GM12801 (cell line): Measurements from ENCODE around the gene TBC1D9B.

Source experiments
- TF ChIP-seq, protein P1 (sequence below): IDR thresholded peaks from one replicate; pipeline ENCODE4 v1.5.1; 2011; ENCODE audit warnings: control low read depth; ENCODE audit not compliant: insufficient read length; ENCODE audit errors: extremely low read depth

TBC1D9B gene

DNA sequence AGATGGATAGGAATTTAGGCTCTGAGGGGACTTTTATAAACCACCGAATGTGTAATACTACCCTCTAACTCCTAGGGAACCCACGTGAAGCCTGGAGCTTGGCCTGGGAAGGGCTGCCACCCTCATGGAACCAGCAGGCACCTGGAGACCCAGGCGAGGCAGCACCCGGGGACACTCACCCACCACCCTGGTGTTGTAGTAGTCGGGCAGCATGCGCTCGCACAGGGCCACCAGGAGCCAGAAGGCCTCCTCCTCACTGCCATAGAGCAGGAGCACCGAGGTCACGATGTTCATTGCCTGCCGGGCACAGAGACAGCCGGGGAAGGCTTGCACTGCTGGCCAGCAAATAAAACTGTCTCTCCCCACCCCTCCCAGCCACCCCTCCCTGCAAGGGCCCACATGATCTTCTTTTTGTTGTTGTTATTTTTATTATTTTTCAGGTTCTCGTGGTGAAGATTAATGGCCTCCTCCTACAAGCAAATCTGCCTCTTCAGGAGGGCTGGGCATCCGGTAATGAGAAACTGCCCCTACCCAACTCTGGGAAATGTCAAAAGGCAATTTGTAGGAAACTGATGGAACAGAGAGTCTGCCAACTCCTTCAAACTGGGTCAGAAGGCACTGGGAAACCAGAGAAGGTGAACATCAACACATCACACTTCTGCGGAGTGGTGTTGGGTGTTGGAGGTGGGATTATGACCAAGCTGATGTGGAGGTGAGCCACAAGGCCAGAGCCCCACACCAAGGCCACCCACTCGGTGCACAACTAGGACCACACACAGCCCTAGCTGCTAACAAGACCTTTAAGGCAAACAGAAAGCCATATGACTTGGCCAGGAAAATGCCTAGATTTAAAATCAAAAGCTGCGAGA, 31.7 kb downstream of the TBC1D9B start:
- TF ChIP-seq, protein P1, sequence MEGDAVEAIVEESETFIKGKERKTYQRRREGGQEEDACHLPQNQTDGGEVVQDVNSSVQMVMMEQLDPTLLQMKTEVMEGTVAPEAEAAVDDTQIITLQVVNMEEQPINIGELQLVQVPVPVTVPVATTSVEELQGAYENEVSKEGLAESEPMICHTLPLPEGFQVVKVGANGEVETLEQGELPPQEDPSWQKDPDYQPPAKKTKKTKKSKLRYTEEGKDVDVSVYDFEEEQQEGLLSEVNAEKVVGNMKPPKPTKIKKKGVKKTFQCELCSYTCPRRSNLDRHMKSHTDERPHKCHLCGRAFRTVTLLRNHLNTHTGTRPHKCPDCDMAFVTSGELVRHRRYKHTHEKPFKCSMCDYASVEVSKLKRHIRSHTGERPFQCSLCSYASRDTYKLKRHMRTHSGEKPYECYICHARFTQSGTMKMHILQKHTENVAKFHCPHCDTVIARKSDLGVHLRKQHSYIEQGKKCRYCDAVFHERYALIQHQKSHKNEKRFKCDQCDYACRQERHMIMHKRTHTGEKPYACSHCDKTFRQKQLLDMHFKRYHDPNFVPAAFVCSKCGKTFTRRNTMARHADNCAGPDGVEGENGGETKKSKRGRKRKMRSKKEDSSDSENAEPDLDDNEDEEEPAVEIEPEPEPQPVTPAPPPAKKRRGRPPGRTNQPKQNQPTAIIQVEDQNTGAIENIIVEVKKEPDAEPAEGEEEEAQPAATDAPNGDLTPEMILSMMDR: no peak

DNA sequence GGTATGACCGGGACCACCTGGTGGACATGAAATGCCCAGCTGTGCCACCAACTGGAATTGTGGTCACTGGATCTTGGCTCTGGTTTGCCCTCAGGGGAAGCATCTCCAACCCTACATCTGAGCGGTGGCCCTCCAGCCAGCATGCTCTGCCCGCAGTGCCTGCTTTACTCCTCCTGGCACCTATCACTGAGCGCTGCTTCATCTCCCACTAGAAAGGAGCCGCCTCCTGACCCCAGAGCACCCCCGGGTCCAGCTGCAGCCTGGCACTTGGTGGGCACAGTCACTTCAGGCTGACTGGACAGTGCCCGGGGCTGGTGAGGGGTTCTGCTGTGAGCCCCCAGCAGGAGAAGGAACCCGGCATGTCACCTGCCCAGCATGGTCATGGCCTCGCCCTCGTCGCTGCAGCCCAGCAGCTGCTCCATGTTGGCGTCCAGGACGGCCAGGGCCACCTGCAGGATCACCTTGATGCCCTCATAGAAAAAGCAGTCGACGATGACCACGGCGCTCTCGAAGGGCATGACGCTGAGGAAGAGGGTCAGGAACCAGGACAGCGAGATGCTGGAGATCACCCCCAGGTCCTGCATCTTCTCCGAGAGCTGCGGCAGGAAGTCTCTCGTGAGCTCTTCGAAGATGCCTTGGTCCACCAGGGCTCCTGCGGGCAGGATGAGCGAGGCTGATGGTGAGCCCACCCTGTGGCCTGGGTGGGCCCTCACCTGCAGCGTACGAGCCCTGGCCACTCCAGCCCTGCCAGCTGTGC, 33.0 kb downstream of the TBC1D9B start:
- TF ChIP-seq, protein P1: no peak

DNA sequence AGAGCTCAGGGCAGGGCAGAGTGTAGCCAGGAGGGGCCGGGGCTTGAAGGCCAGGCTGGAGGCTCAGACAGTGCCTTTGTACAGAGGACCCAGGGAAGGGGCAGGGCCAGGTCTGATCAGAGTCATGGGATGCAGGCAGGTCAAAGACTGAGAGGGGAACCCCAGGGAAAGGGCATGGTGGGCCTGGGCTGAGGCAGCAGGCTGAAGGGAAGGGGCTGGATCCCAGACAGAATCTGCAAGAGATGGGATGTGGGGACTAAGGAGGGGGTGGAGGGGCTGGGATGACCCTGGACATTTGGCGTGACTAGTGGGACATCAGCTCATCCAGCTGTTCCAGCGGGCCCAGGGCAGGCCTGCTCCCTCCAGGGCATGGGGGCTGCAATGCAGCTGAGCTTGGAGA, 33.6 kb downstream of the TBC1D9B start:
- TF ChIP-seq, protein P1: no peak

DNA sequence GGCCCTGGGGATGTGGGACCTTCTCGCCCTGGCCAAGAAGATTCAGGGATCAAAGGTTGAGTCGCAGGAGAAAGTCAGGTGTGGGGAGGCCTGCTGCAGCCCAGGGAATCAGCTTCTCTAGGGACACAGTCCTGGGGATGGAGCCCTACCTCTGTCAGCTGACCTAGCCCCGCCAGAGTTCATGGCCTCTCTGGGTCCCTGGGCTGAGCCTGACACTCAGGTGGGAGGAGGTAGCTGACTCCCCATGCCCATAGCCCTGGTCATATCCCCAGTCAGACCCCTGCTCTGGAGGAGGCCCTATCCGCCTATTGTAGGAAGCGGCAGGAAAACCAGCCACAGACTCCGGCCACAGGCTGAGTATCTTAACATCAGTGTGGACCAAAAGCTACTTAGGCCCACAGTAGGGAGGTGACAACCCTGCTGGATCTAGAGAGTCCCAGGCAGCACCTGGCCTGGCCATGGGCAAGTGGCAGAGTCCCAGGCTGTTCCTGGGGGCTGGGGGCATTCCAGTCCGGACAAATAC, 34.0 kb downstream of the TBC1D9B start:
- TF ChIP-seq, protein P1: no peak

DNA sequence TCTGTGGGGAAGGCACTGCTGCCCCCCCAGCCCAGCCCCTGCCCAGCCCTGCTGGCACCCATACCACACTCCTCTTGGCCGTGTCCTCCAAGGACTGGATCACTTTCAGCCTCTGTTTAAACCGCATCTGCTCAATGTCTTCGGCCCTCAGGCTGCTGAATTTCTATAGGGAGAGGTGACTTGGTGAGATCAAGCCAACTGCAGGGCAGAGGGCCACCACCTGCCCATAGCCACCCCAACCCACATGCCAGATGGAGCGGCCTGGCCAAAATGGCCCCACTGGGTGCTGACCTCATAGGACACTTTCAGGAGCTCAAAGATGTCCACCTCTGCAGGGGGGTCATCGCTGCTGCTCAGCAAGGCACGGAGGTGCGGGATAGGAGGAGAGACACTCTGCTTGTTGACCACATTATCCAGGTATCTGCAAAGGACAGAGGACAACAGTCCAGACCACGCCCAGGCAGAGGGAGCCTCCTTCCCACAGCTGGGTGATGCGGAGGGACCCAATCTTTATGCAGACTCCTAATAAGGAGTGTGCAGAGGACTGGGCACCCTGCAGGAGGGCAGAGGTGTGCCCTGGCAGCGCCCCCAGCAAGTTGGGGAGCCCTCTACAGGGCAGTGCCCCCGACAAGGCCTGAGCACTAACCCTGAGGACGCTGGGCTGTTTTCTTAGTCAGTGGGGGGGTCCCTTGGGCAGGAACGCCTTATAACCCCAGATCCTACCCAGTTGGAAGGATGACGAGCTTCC, 34.7 kb downstream of the TBC1D9B start:
- TF ChIP-seq, protein P1: no peak

DNA sequence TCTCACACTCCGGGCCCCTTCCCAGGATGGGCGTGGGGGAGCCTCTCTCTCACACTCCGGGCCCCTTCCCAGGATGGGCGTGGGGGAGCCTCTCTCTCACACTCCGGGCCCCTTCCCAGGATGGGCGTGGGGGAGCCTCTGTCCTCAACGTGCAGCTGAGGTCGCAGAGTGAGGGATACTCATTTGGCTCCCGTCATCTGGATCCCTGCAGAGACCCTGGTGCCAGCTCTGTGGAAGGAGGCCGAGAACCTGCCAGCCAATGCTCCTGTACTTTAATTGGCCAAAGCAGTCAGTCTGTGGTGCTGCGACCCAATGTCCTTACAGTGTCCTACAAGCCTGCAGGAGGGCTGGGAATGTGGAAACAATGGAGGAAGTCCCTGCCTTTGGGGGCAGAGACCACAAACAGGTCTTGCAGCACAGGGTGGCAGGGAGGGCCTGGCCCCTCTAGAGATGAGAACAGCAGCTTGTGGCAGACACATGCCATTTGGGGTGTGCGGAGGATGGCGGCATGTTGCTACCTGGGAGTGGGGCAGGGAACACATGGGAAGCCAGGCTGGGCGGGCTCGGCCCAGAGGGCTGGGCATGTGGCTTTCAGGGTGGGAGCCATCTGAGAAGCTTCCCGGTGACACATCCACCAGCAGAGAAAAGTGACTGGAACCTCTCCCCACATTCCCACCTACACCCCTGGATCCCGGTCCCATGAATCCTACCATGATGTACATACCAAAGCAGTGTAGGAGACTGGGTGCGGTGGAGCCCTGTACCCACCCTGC, 35.5 kb downstream of the TBC1D9B start:
- TF ChIP-seq, protein P1: no peak
